HepG2 (cell line): ENCODE results near the gene LIMCH1. TPM values are rescaled to one million over a fixed set of nuclear protein-coding genes. Genes with fewer than 3 reads are reported as not detected.

ENCODE experiments used
- ATAC-seq: fragments of 200-7000 bp; cut with Tn5 transposase; 3 replicates; pipeline ENCODE4 v1.9.1; 2020; ENCODE audit warnings: mild to moderate bottlenecking, moderate library complexity
- BruUV-seq: library from RNA; stranded (reverse); fragments of 400-500 nt; replicated peaks from 2 replicates; lab custom pipeline; 2021; lab: Mats Ljungman, UMichigan
- CTCF ChIA-PET: fragments of 300-600 bp; formaldehyde crosslinking; extraction: SDS; loops from one replicate; lab custom pipeline; 2021; ENCODE audit warnings: low total read pairs, inconsistent platforms, low intra/inter-chr PET ratio; lab: Yijun Ruan, JAX
- POLR2A ChIA-PET: fragments of 350-600 bp; sonication (Branson Sonifier 250); formaldehyde crosslinking; loops from one replicate; lab custom pipeline; 2020; ENCODE audit warnings: antibody characterized with exemption, inconsistent platforms; lab: Yijun Ruan, JAX
- DNase-seq: peaks from one replicate; pipeline ENCODE4 v3.0.0-alpha.2; 2015; ENCODE audit warnings: low spot score
- FAIRE-seq: peaks from 3 replicates; lab custom pipeline; 2011; peaks lifted over from hg19 to GRCh38; lab: Jason Lieb, UNC
- H2AFZ ChIP-seq: one replicate; pipeline ENCODE4 v1.6.1; 2011; ENCODE audit warnings: low read length, inconsistent platforms
- H3K27ac ChIP-seq: fragments of 300-600 bp; 3 replicates; pipeline ENCODE4 v1.8.0; 2011; ENCODE audit warnings: mixed run types, mild to moderate bottlenecking, mixed read lengths, low read length, inconsistent platforms; ENCODE audit not compliant: insufficient read depth; ENCODE audit errors: extremely low read length
- H3K27me3 ChIP-seq, 2 experiments: fragments of 200-600 bp in 1 of 2; 2 replicates in 1 of 2; 3 replicates in 1 of 2; pipeline versions ENCODE4 v1.6.0 to v1.8.0; 2011; ENCODE audit warnings: low read length in 2 of 2, mild to moderate bottlenecking in 2 of 2, moderate library complexity in 2 of 2, inconsistent platforms in 1 of 2; ENCODE audit not compliant: insufficient read depth in 2 of 2, control insufficient read depth in 1 of 2
- H3K36me3 ChIP-seq, 2 experiments: fragments of 200-600 bp in 1 of 2; replicated peaks in 1 of 2; 2 replicates in 1 of 2; 3 replicates in 1 of 2; pipeline versions ENCODE4 v1.5.1 to v1.8.0; 2011; ENCODE audit warnings: low read length in 2 of 2, inconsistent platforms in 1 of 2; ENCODE audit not compliant: insufficient read depth in 2 of 2, control insufficient read depth in 1 of 2
- H3K4me1 ChIP-seq: 2 replicates; pipeline ENCODE4 v1.5.1; 2012; ENCODE audit warnings: low read length, inconsistent platforms; ENCODE audit not compliant: insufficient read depth
- H3K4me2 ChIP-seq: 2 replicates; pipeline ENCODE4 v1.6.0; 2011; ENCODE audit warnings: low read depth, low read length, inconsistent platforms
- H3K4me3 ChIP-seq, 3 experiments: fragments of 200-600 bp in 1 of 3; sonication (generic), shearing (Covaris generic) in 1 of 3; replicated peaks in 1 of 3; 2 replicates each; pipeline ENCODE4 v1.5.1; 2011 to 2016; ENCODE audit warnings: low read length in 3 of 3, inconsistent platforms in 2 of 3, low read depth in 2 of 3, mild to moderate bottlenecking in 2 of 3, control low read depth in 1 of 3, mixed read lengths in 1 of 3; ENCODE audit not compliant: insufficient read depth in 1 of 3
- H3K79me2 ChIP-seq: one replicate; pipeline ENCODE4 v1.6.1; 2011; ENCODE audit warnings: low read length, inconsistent platforms; ENCODE audit not compliant: insufficient read depth
- H3K9ac ChIP-seq: 2 replicates; pipeline ENCODE4 v1.6.0; 2011; ENCODE audit warnings: mild to moderate bottlenecking, low read depth, low read length, inconsistent platforms; ENCODE audit not compliant: insufficient read depth
- H3K9me3 ChIP-seq: 2 replicates; pipeline ENCODE4 v1.5.1; 2012; ENCODE audit warnings: mild to moderate bottlenecking, low read length
- H4K20me1 ChIP-seq: 2 replicates; pipeline ENCODE4 v1.6.0; 2011; ENCODE audit warnings: inconsistent platforms, mild to moderate bottlenecking, low read length, moderate library complexity; ENCODE audit not compliant: insufficient read depth
- ELF3 ChIP-seq: IDR thresholded peaks from 2 replicates; pipeline ENCODE4 v1.6.1; 2016; ENCODE audit warnings: missing genetic modification reagents, missing compliant biosample characterization
- GPBP1L1 ChIP-seq: sonication (generic); formaldehyde crosslinking; IDR thresholded peaks from 2 replicates; pipeline ENCODE4 v1.5.0; 2020; ENCODE audit warnings: mild to moderate bottlenecking, missing genetic modification reagents
- IKZF1 ChIP-seq: fragments of 450-650 bp; IDR thresholded peaks from 2 replicates; pipeline ENCODE4 v1.7.1; 2016
- MZF1 ChIP-seq: sonication (generic); formaldehyde crosslinking; IDR thresholded peaks from 2 replicates; pipeline ENCODE4 v1.8.1; 2023; ENCODE audit warnings: mild to moderate bottlenecking, missing genetic modification reagents, borderline replicate concordance
- RBM22 ChIP-seq: fragments of 200-400 bp; formaldehyde crosslinking; optimal IDR thresholded peaks from 2 replicates; pipeline ENCODE3; 2017; ENCODE audit warnings: mild to moderate bottlenecking, low read length, moderate library complexity
- SALL2 ChIP-seq: sonication (generic); formaldehyde crosslinking; IDR thresholded peaks from 2 replicates; pipeline ENCODE4 v1.8.1; 2023; ENCODE audit warnings: mild to moderate bottlenecking, missing genetic modification reagents, inconsistent platforms
- SSRP1 ChIP-seq: IDR thresholded peaks from 2 replicates; pipeline ENCODE4 v1.6.1; 2016; ENCODE audit warnings: control low read depth
- SYNCRIP ChIP-seq: fragments of 200-400 bp; formaldehyde crosslinking; IDR thresholded peaks from 2 replicates; pipeline ENCODE4 v1.6.1; 2018; ENCODE audit warnings: mild to moderate bottlenecking, low read depth, low read length; ENCODE audit not compliant: insufficient read depth
- THRA ChIP-seq: sonication (generic); formaldehyde crosslinking; IDR thresholded peaks from 2 replicates; pipeline ENCODE4 v1.4.0; 2020; ENCODE audit warnings: missing genetic modification reagents, borderline replicate concordance
- ZBTB37 ChIP-seq: sonication (generic); formaldehyde crosslinking; IDR thresholded peaks from 2 replicates; pipeline ENCODE4 v1.4.0; 2020; ENCODE audit warnings: mild to moderate bottlenecking, missing genetic modification reagents
- ZNF12 ChIP-seq: sonication (generic); formaldehyde crosslinking; IDR thresholded peaks from 2 replicates; pipeline ENCODE4 v1.5.0; 2020; ENCODE audit warnings: missing genetic modification reagents
- ZNF530 ChIP-seq: sonication (generic); formaldehyde crosslinking; IDR thresholded peaks from 2 replicates; pipeline ENCODE4 v1.5.0; 2020; ENCODE audit warnings: low read depth, mild to moderate bottlenecking, missing genetic modification reagents
- ZNF687 ChIP-seq: sonication (generic); formaldehyde crosslinking; IDR thresholded peaks from 2 replicates; pipeline ENCODE4 v1.5.1; 2020; ENCODE audit warnings: mild to moderate bottlenecking, missing genetic modification reagents, moderate library complexity
- WGBS: methylation state at CpG from one replicate; pipeline ENCODE4 v1.1.6; 2017; ENCODE audit warnings: low lambda C conversion rate; 5-methylcytosine and 5-hydroxymethylcytosine counted together
- in situ Hi-C: cut with HindIII; loops from 2 replicates; pipeline ENCODE4 v1.10.0; 2017; ENCODE audit warnings: low pct_unique_long_range_greater_than_20kb; ENCODE audit not compliant: extremely low pct_ligation_motif_present
- intact Hi-C: fragments of 100-400 bp; cut with micrococcal nuclease; formaldehyde crosslinking; loops from one replicate; pipeline ENCODE4 v1.10.0; 2022; ENCODE audit not compliant: unreplicated experiment
- polyA plus RNA-seq, 8 experiments: library from polyadenylated mRNA; depleted of rRNA in 3 of 8; stranded (reverse) in 7 of 8; unstranded in 1 of 8; fragments of >200 nt; fragmentation: Illumina TruSeq in 4 of 8; extraction: Trizol in 4 of 8; gene quantifications; 2 replicates each; pipeline versions ENCODE4 v1.2.1 to v1.2.3, GENCODE V29; 2011 to 2016; ENCODE audit warnings: low read depth in 4 of 8, missing spikeins in 1 of 8, mixed read lengths in 1 of 8; ENCODE audit not compliant: insufficient read depth in 1 of 8
- total RNA-seq, 5 experiments: library from RNA; depleted of rRNA; stranded (reverse); fragments of >200 nt; fragmentation: Illumina TruSeq; extraction: Trizol; gene quantifications; 2 replicates each; pipeline ENCODE4 v1.2.3, GENCODE V29; 2016; ENCODE audit warnings: low read depth in 1 of 5

Gene LIMCH1
- total and polyA plus RNA-seq, 2 of the 13 experiments (the other 11 are each of a cell fraction or from before 2014, with no cell fraction given) = 0.04 TPM; not detected in 1

GRCh38 chr4:41509451-41509866 is 28.5 kb upstream of the LIMCH1 start (continued):
- TF ChIP-seq ZNF687 (no peak), MZF1 (CRISPR knock-in tag) (no peak), SALL2 (CRISPR knock-in tag) (no peak), ELF3 (CRISPR knock-in tag) (no peak)

GRCh38 chr4:41510179-41510578 is 27.8 kb upstream of the LIMCH1 start:
- BruUV-seq = no TSS peak
- POLR2A ChIA-PET = no interaction called here

More at GRCh38 chr4:41510179-41510578, 27.8 kb upstream of the LIMCH1 start:
- 4% methylated on average over 1 of the region's 1 CpG for WGBS
- no peak overlapping the region for H3K4me3 ChIP-seq
- H3K79me2 ChIP-seq = no peaks in the 10 kb centered on the region
- FAIRE-seq = no peak
- CTCF ChIA-PET = no interaction called here
- H3K4me1 ChIP-seq = no peaks in the 10 kb centered on the region
- no peaks in the 10 kb centered on the region for H4K20me1 ChIP-seq
- no peaks in the 10 kb centered on the region for H3K9me3 ChIP-seq
- in situ Hi-C loops = no loop called here
- no peak overlapping the region for H3K27ac ChIP-seq
- DNase-seq = no peak
- H3K9ac ChIP-seq = no peak overlapping the region
- TF ChIP-seq SYNCRIP (no peak), SSRP1 (CRISPR knock-in tag) (no peak), THRA (CRISPR knock-in tag) (no peak), IKZF1 (no peak), RBM22 (no peak), GPBP1L1 (CRISPR knock-in tag) (no peak), ZNF12 (no peak), ZBTB37 (CRISPR knock-in tag) (no peak), ZNF530 (no peak)
- ATAC-seq = no peak
- no peaks in the 10 kb centered on the region for H3K36me3 ChIP-seq
- intact Hi-C loops = loop anchor here (5.0 kb wide), 1 partner anchor 762 kb away; no protein-coding TSS in a partner anchor
- H3K4me2 ChIP-seq = no peak overlapping the region
- no peaks in the 10 kb centered on the region; a peak in 1 of 5 replicates for H3K27me3 ChIP-seq
- no peak overlapping the region for H2AFZ ChIP-seq
